ENCODE measurements around the gene MEF2B. TPM values are rescaled to one million over a fixed set of nuclear protein-coding genes. Genes with fewer than 3 reads are reported as not detected.
A peak's percentile ranks its signal among the peaks of the same experiment; 100 is the strongest.

MEF2B gene
- 1 to 10 TPM in 2 of 6 experiments, under 1 TPM in 2, not detected in 2; 0.24 to 2.1 (median 0.97) TPM for total RNA-seq
- long read RNA-seq: 0 reads

- H3K4me3 ChIP-seq: no peak within 1 kb of the TSS
- intact Hi-C loops (cut with DNase I): no loop called here
- WGBS (ENCODE audit: insufficient coverage, low coverage, low lambda C conversion rate, missing lambda C conversion rate): 19% methylated on average over 23 of the region's 56 CpGs
These were observed at the start of gene MEF2B for GRCh38 chr19:19170053-19170872. Gene MEF2B (minus strand): TSS chr19:19170263. CDS start chr19:19150735, 19,528 bp downstream.

GRCh38 chr19:19218911-19219310, 48.8 kb upstream of the MEF2B start:
- Histone ChIP-seq H3K4me1 (no peaks in the 10 kb centered on the region), H3K36me3 (no peaks in the 10 kb centered on the region), H3K27me3 (no peaks in the 10 kb centered on the region), H3K27ac (no peak overlapping the region), H3K4me3 (no peak overlapping the region), H3K9me3 (no peaks in the 10 kb centered on the region)
- DNase-seq (no peak), ATAC-seq (peak in 1 of 4 donors; percentile 21)
- 89% methylated on average over 8 of the region's 21 CpGs for WGBS (ENCODE audit: insufficient coverage, low coverage, low lambda C conversion rate, missing lambda C conversion rate)
- TF ChIP-seq CTCF (IDR thresholded peaks at IDR 0.05) (no peak), POLR2A (IDR thresholded peaks at IDR 0.05) (no peak)
- intact Hi-C loops (cut with DNase I): no loop called here

More at GRCh38 chr19:19170053-19170872, at the start of gene MEF2B:
- Histone ChIP-seq H3K36me3 (no peaks in the 10 kb centered on the region), H3K9me3 (no peaks in the 10 kb centered on the region), H3K27ac (no peak within 1 kb of the TSS), H3K4me1 (peaks cover 0 to 23% (median 0%) of the 10 kb centered on the region in 4 donors), H3K27me3 (no peaks in the 10 kb centered on the region)
- TF ChIP-seq CTCF (IDR thresholded peaks at IDR 0.05) (no peak), POLR2A (IDR thresholded peaks at IDR 0.05) (no peak)
- ATAC-seq (peak; percentile 78 to 93 (median 90)), DNase-seq (peak; percentile 72 to 83 (median 82))

- no peaks in the 10 kb centered on the region for H3K36me3 ChIP-seq
- H3K27me3 ChIP-seq: no peaks in the 10 kb centered on the region
- H3K4me1 ChIP-seq: no peaks in the 10 kb centered on the region
- ATAC-seq (peak in 1 of 4 donors; percentile 25), DNase-seq (no peak)
- intact Hi-C loops (cut with DNase I): no loop called here
- H3K9me3 ChIP-seq: no peaks in the 10 kb centered on the region
- no peak overlapping the region for H3K4me3 ChIP-seq
- WGBS (ENCODE audit: insufficient coverage, low coverage, low lambda C conversion rate, missing lambda C conversion rate): 47% methylated on average over 4 of the region's 4 CpGs
- no peak overlapping the region for H3K27ac ChIP-seq
- no peak for TF ChIP-seq POLR2A (IDR thresholded peaks at IDR 0.05)
These were observed 47.0 kb upstream of the MEF2B start for GRCh38 chr19:19217099-19217498.

GRCh38 chr19:19215792-19216191, 45.7 kb upstream of the MEF2B start:
- DNase-seq: no peak
- H3K9me3 ChIP-seq: no peaks in the 10 kb centered on the region
- no peak for ATAC-seq
- TF ChIP-seq POLR2A (IDR thresholded peaks at IDR 0.05) (no peak), CTCF (IDR thresholded peaks at IDR 0.05) (no peak)
- H3K36me3 ChIP-seq: no peaks in the 10 kb centered on the region
- no peak overlapping the region for H3K27ac ChIP-seq
- H3K4me1 ChIP-seq: no peaks in the 10 kb centered on the region
- H3K4me3 ChIP-seq: no peak overlapping the region
- no peaks in the 10 kb centered on the region for H3K27me3 ChIP-seq
- WGBS (ENCODE audit: insufficient coverage, low coverage, low lambda C conversion rate, missing lambda C conversion rate): 59% methylated on average over 3 of the region's 4 CpGs
- intact Hi-C loops (cut with DNase I): no loop called here

- Histone ChIP-seq H3K27ac (no peak overlapping the region), H3K27me3 (no peaks in the 10 kb centered on the region), H3K9me3 (no peaks in the 10 kb centered on the region), H3K4me1 (no peaks in the 10 kb centered on the region), H3K4me3 (no peak overlapping the region), H3K36me3 (no peaks in the 10 kb centered on the region)
- WGBS (ENCODE audit: insufficient coverage, low coverage, low lambda C conversion rate, missing lambda C conversion rate): 0% methylated on average over 2 of the region's 8 CpGs
- peak; percentile 40 to 54 (median 41) for ATAC-seq
- DNase-seq: no peak
- intact Hi-C loops (cut with DNase I): no loop called here
- no peak for TF ChIP-seq CTCF (IDR thresholded peaks at IDR 0.05)
- no peak for TF ChIP-seq POLR2A (IDR thresholded peaks at IDR 0.05)
These were observed 44.8 kb upstream of the MEF2B start for GRCh38 chr19:19214892-19215291.

All from right lobe of liver (tissue), 6 donors.